HEK293 (cell line): ENCODE data around the gene IP6K2.

Source experiments
- CTCF ChIA-PET: fragments of 350-600 bp; formaldehyde crosslinking; extraction: SDS; loops from one replicate; lab custom pipeline; 2021; ENCODE audit warnings: antibody characterized with exemption; lab: Yijun Ruan, JAX
- POLR2A ChIA-PET: fragments of 300-600 bp; formaldehyde crosslinking; extraction: SDS; loops from one replicate; lab custom pipeline; 2020; ENCODE audit warnings: antibody characterized with exemption, inconsistent platforms; lab: Yijun Ruan, JAX
- H3K27ac ChIP-seq: fragments of 200-500 bp; sonication (Bioruptor generic); 2 replicates; pipeline ENCODE4 v1.5.1; 2014; ENCODE audit warnings: low read depth, low read length, control low read depth, inconsistent platforms; ENCODE audit errors: extremely low read depth
- H3K36me3 ChIP-seq, 2 experiments: fragments of 200-500 bp in 1 of 2; sonication (Bioruptor generic) in 1 of 2; 1 replicate in 1 of 2; 2 replicates in 1 of 2; pipeline ENCODE4 v1.5.1; 2014 to 2017; ENCODE audit warnings: inconsistent platforms in 2 of 2, low read length in 2 of 2; ENCODE audit not compliant: control insufficient read depth in 2 of 2, insufficient read depth in 1 of 2
- H3K4me1 ChIP-seq: fragments of 200-500 bp; sonication (Bioruptor generic); 2 replicates; pipeline ENCODE4 v1.5.1; 2014; ENCODE audit warnings: mild to moderate bottlenecking, low read length, inconsistent platforms; ENCODE audit not compliant: control insufficient read depth, insufficient read depth
- H3K4me3 ChIP-seq: 2 replicates; pipeline ENCODE4 v1.5.1; 2011; ENCODE audit warnings: low read depth, mild to moderate bottlenecking, control low read depth, low read length, moderate library complexity
- H3K9me3 ChIP-seq: fragments of 200-500 bp; sonication (Bioruptor generic); 2 replicates; pipeline ENCODE4 v1.5.1; 2014; ENCODE audit warnings: low read depth, low read length, inconsistent platforms; ENCODE audit not compliant: control insufficient read depth, insufficient read depth
- BCL11A ChIP-seq: fragments of 450-650 bp; formaldehyde crosslinking; IDR thresholded peaks from 2 replicates; pipeline ENCODE4 v1.5.1; 2016; ENCODE audit warnings: low read depth, missing biosample characterization, missing genetic modification characterization
- GLI2 ChIP-seq: fragments of 450-650 bp; formaldehyde crosslinking; IDR thresholded peaks from 2 replicates; pipeline ENCODE4; 2017; ENCODE audit warnings: missing biosample characterization, missing genetic modification characterization, low read depth, borderline replicate concordance
- IKZF3 ChIP-seq: fragments of 450-650 bp; IDR thresholded peaks from 2 replicates; pipeline ENCODE4 v1.5.0; 2018; ENCODE audit warnings: missing biosample characterization, mild to moderate bottlenecking, missing genetic modification characterization, moderate library complexity
- ZNF112 ChIP-seq: fragments of 450-650 bp; formaldehyde crosslinking; IDR thresholded peaks from 2 replicates; pipeline ENCODE4 v1.5.0; 2017; ENCODE audit warnings: missing biosample characterization, missing genetic modification characterization
- ZNF211 ChIP-seq: fragments of 450-650 bp; formaldehyde crosslinking; IDR thresholded peaks from 2 replicates; pipeline ENCODE4 v1.5.1; 2016; ENCODE audit warnings: low read depth, missing biosample characterization, missing genetic modification characterization
- ZNF26 ChIP-seq: fragments of 450-650 bp; formaldehyde crosslinking; IDR thresholded peaks from 2 replicates; pipeline ENCODE4 v1.5.1; 2016; ENCODE audit warnings: missing biosample characterization, missing genetic modification characterization
- ZNF292 ChIP-seq: fragments of 450-650 bp; formaldehyde crosslinking; IDR thresholded peaks from 2 replicates; pipeline ENCODE4 v1.5.1; 2016; ENCODE audit warnings: low read depth, missing biosample characterization, missing genetic modification characterization, borderline replicate concordance
- ZNF350 ChIP-seq: fragments of 450-650 bp; formaldehyde crosslinking; IDR thresholded peaks from 2 replicates; pipeline ENCODE4 v1.5.0; 2017; ENCODE audit warnings: missing biosample characterization, mild to moderate bottlenecking, missing genetic modification characterization
- ZNF426 ChIP-seq: fragments of 450-650 bp; formaldehyde crosslinking; IDR thresholded peaks from 2 replicates; pipeline ENCODE4 v1.5.1; 2017; ENCODE audit warnings: missing biosample characterization, missing genetic modification characterization, mild to moderate bottlenecking, inconsistent platforms, moderate library complexity
- ZNF544 ChIP-seq: fragments of 450-650 bp; formaldehyde crosslinking; IDR thresholded peaks from 2 replicates; pipeline ENCODE4 v1.5.0; 2017; ENCODE audit warnings: missing biosample characterization, missing genetic modification characterization
- ZNF548 ChIP-seq: fragments of 450-650 bp; formaldehyde crosslinking; IDR thresholded peaks from 2 replicates; pipeline ENCODE4 v1.5.1; 2016; ENCODE audit warnings: missing biosample characterization, missing genetic modification characterization
- ZNF580 ChIP-seq: fragments of 450-650 bp; formaldehyde crosslinking; IDR thresholded peaks from 2 replicates; pipeline ENCODE4 v1.5.1; 2016; ENCODE audit warnings: missing biosample characterization, missing genetic modification characterization
- ZNF785 ChIP-seq: fragments of 450-650 bp; formaldehyde crosslinking; IDR thresholded peaks from 2 replicates; pipeline ENCODE4 v1.5.1; 2016; ENCODE audit warnings: missing biosample characterization, missing genetic modification characterization
- ZNF830 ChIP-seq: fragments of 450-650 bp; IDR thresholded peaks from 2 replicates; pipeline ENCODE4 v1.5.0; 2018; ENCODE audit warnings: missing biosample characterization, missing genetic modification characterization, low read depth, mild to moderate bottlenecking, moderate library complexity
- ZNF837 ChIP-seq: fragments of 450-650 bp; formaldehyde crosslinking; IDR thresholded peaks from 2 replicates; pipeline ENCODE4 v1.5.1; 2016; ENCODE audit warnings: missing biosample characterization, missing genetic modification characterization
- ZSCAN16 ChIP-seq: fragments of 450-650 bp; formaldehyde crosslinking; IDR thresholded peaks from 2 replicates; pipeline ENCODE4 v1.5.1; 2016; ENCODE audit warnings: missing biosample characterization, missing genetic modification characterization
- TF ChIP-seq, protein P1 (sequence below): fragments of 450-650 bp; formaldehyde crosslinking; IDR thresholded peaks from 2 replicates; pipeline ENCODE4 v1.5.0; 2017; ENCODE audit warnings: missing biosample characterization, missing genetic modification characterization, borderline replicate concordance
- TF ChIP-seq, protein P2 (sequence below): fragments of 450-650 bp; formaldehyde crosslinking; IDR thresholded peaks from 2 replicates; pipeline ENCODE4 v1.5.1; 2017; ENCODE audit warnings: missing biosample characterization, missing genetic modification characterization

IP6K2 gene

GRCh38 chr3:48681974-48682610, 34.9 kb downstream of the IP6K2 start:
- TF ChIP-seq, protein P1, sequence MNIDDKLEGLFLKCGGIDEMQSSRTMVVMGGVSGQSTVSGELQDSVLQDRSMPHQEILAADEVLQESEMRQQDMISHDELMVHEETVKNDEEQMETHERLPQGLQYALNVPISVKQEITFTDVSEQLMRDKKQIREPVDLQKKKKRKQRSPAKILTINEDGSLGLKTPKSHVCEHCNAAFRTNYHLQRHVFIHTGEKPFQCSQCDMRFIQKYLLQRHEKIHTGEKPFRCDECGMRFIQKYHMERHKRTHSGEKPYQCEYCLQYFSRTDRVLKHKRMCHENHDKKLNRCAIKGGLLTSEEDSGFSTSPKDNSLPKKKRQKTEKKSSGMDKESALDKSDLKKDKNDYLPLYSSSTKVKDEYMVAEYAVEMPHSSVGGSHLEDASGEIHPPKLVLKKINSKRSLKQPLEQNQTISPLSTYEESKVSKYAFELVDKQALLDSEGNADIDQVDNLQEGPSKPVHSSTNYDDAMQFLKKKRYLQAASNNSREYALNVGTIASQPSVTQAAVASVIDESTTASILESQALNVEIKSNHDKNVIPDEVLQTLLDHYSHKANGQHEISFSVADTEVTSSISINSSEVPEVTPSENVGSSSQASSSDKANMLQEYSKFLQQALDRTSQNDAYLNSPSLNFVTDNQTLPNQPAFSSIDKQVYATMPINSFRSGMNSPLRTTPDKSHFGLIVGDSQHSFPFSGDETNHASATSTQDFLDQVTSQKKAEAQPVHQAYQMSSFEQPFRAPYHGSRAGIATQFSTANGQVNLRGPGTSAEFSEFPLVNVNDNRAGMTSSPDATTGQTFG = no peak
- no peak for TF ChIP-seq ZSCAN16 (tag by site-specific recombination)
- no peak for TF ChIP-seq ZNF544 (tag by site-specific recombination)
- TF ChIP-seq ZNF211 = no peak
- no peak for TF ChIP-seq ZNF26 (tag by site-specific recombination)
- no peak for TF ChIP-seq ZNF426 (tag by site-specific recombination)
- TF ChIP-seq ZNF580 (tag by site-specific recombination) = no peak
- no peak for TF ChIP-seq ZNF292 (tag by site-specific recombination)
- TF ChIP-seq BCL11A (tag by site-specific recombination) = no peak
- TF ChIP-seq, protein P2, sequence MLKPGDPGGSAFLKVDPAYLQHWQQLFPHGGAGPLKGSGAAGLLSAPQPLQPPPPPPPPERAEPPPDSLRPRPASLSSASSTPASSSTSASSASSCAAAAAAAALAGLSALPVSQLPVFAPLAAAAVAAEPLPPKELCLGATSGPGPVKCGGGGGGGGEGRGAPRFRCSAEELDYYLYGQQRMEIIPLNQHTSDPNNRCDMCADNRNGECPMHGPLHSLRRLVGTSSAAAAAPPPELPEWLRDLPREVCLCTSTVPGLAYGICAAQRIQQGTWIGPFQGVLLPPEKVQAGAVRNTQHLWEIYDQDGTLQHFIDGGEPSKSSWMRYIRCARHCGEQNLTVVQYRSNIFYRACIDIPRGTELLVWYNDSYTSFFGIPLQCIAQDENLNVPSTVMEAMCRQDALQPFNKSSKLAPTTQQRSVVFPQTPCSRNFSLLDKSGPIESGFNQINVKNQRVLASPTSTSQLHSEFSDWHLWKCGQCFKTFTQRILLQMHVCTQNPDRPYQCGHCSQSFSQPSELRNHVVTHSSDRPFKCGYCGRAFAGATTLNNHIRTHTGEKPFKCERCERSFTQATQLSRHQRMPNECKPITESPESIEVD (tag by site-specific recombination) = no peak
- TF ChIP-seq ZNF548 = no peak
- TF ChIP-seq, all 188 proteins: peak for 0
- Histone ChIP-seq H3K27ac (no peak overlapping the region), H3K4me1 (peaks cover 9% of the 10 kb centered on the region), H3K4me3 (no peak overlapping the region), H3K36me3 (peaks cover 2 to 65% of the 10 kb centered on the region in 2 experiments; a peak in 2 of 3 replicates), H3K9me3 (no peaks in the 10 kb centered on the region)
- ChIA-PET CTCF (interaction anchor here (0.9 kb wide), 1 partner anchor 48 kb away, joined by 3 read pairs; no protein-coding TSS in a partner anchor), POLR2A (no interaction called here)

DNA sequence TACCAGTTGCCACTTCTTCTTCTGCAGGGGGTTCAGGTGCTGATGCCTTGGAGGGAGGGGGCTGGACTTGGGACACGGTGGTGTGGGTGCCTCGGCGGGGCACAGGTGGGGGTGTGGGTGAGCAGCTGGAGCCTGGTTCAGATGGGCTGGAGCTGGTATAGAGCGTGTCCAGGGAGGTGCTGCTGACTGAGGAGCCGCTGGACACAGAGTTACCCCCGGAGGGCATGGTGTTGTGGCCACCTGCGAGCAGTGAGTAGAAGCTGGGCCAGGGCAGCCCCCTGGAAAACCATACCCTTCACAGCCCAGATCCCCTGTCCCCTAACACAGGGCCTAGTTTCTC, 35.5 kb downstream of the IP6K2 start:
- Histone ChIP-seq H3K4me3 (no peak overlapping the region), H3K36me3 (peaks cover 3 to 66% of the 10 kb centered on the region in 2 experiments; a peak in 2 of 3 replicates), H3K27ac (no peak overlapping the region), H3K9me3 (no peaks in the 10 kb centered on the region), H3K4me1 (peaks cover 9% of the 10 kb centered on the region)
- POLR2A ChIA-PET = no interaction called here
- TF ChIP-seq ZNF350 (tag by site-specific recombination) (no peak), IKZF3 (tag by site-specific recombination) (no peak), ZNF112 (tag by site-specific recombination) (no peak), GLI2 (tag by site-specific recombination) (no peak), ZNF785 (tag by site-specific recombination) (no peak), ZNF830 (no peak), ZNF837 (tag by site-specific recombination) (no peak)
- CTCF ChIA-PET = no interaction called here
